HCT116 (cell line): Measurements from ENCODE around the gene ST6GALNAC2. TPM values are rescaled to one million over a fixed set of nuclear protein-coding genes. Genes with fewer than 3 reads are reported as not detected.

Experiments
- ATAC-seq: fragments of 200-7000 bp; cut with Tn5 transposase; 2 replicates; pipeline ENCODE4 v1.9.1; 2020; ENCODE audit warnings: mild to moderate bottlenecking, moderate library complexity
- BruUV-seq: library from RNA; stranded (reverse); fragments of 400-500 nt; replicated peaks from 2 replicates; lab custom pipeline; 2021; lab: Mats Ljungman, UMichigan
- CTCF ChIA-PET: fragments of 300-600 bp; sonication (Branson Sonifier 250); formaldehyde crosslinking; loops from one replicate; lab custom pipeline; 2021; ENCODE audit warnings: antibody characterized with exemption; lab: Charles Lee
- POLR2A ChIA-PET: fragments of 300-600, 350-600 bp; sonication (Branson Sonifier 250); formaldehyde crosslinking; loops from one replicate; lab custom pipeline; 2021; ENCODE audit warnings: antibody characterized with exemption; lab: Charles Lee
- RAD21 ChIA-PET, 2 experiments: fragments of 300-600 bp; sonication (Branson Sonifier 250); formaldehyde crosslinking; loops; one replicate each; lab custom pipeline; 2023; ENCODE audit warnings: low total read pairs in 2 of 2; ENCODE audit not compliant: uncharacterized antibody in 2 of 2, unreplicated experiment in 2 of 2, low non-redundant PET in 1 of 2; lab: Charles Lee
- DNase-seq: peaks from one replicate; pipeline ENCODE4 v3.0.0-alpha.2; 2010; ENCODE audit warnings: low read depth, low spot score
- H2AFZ ChIP-seq: fragments of 200-600 bp; shearing (Covaris generic), sonication (generic); 2 replicates; pipeline ENCODE4 v1.6.1; 2017; ENCODE audit warnings: low read depth, mixed run types, mixed read lengths, antibody characterized with exemption, low read length; ENCODE audit not compliant: poor library complexity, severe bottlenecking
- H3K27ac ChIP-seq: 2 replicates; pipeline ENCODE4 v1.5.1; 2012; ENCODE audit warnings: low read depth, low read length
- H3K27me3 ChIP-seq: fragments of 200-600 bp; sonication (generic); 2 replicates; pipeline ENCODE4 v1.6.1; 2016; ENCODE audit warnings: mixed run types, low read length, mixed read lengths; ENCODE audit not compliant: insufficient read depth
- H3K36me3 ChIP-seq, 2 experiments: fragments of 200-500 bp in 1 of 2; fragments of 200-600 bp in 1 of 2; sonication (Bioruptor generic) in 1 of 2; sonication (generic) in 1 of 2; 2 replicates each; pipeline versions ENCODE4 v1.5.1 to v1.6.1; 2014 to 2016; ENCODE audit warnings: low read length in 2 of 2, inconsistent platforms in 1 of 2, mixed read lengths in 1 of 2, mixed run types in 1 of 2; ENCODE audit not compliant: insufficient read depth in 2 of 2, control insufficient read depth in 1 of 2
- H3K4me1 ChIP-seq, 2 experiments: fragments of 200-600 bp in 1 of 2; sonication (generic) in 1 of 2; 2 replicates each; pipeline versions ENCODE4 v1.5.1 to v1.6.1; 2012 to 2017; ENCODE audit warnings: low read length in 2 of 2, inconsistent platforms in 1 of 2, mild to moderate bottlenecking in 1 of 2, mixed read lengths in 1 of 2, mixed run types in 1 of 2, moderate library complexity in 1 of 2; ENCODE audit not compliant: insufficient read depth in 2 of 2, control insufficient read depth in 1 of 2
- H3K4me2 ChIP-seq: fragments of 200-600 bp; sonication (generic); 2 replicates; pipeline ENCODE4 v1.6.1; 2017; ENCODE audit warnings: mixed run types, low read length, mixed read lengths
- H3K4me3 ChIP-seq, 2 experiments: fragments of 200-600 bp in 1 of 2; sonication (generic) in 1 of 2; replicated peaks in 1 of 2; 2 replicates each; pipeline ENCODE4 v1.5.1; 2011 to 2016; ENCODE audit warnings: low read length in 2 of 2, control low read depth in 1 of 2, low read depth in 1 of 2, mild to moderate bottlenecking in 1 of 2, mixed read lengths in 1 of 2, mixed run types in 1 of 2
- H3K79me2 ChIP-seq: fragments of 200-600 bp; sonication (generic); 2 replicates; pipeline ENCODE4 v1.6.1; 2017; ENCODE audit warnings: mild to moderate bottlenecking, mixed run types, low read length, moderate library complexity, mixed read lengths; ENCODE audit not compliant: insufficient read depth
- H3K9ac ChIP-seq: fragments of 200-600 bp; sonication (generic); 2 replicates; pipeline ENCODE4 v1.6.1; 2016; ENCODE audit warnings: low read length, mixed read lengths
- H3K9me2 ChIP-seq: fragments of 200-600 bp; sonication (generic), shearing (Covaris generic); 2 replicates; pipeline ENCODE4 v1.6.1; 2017; ENCODE audit warnings: mixed run types, mild to moderate bottlenecking, moderate library complexity; ENCODE audit not compliant: insufficient read depth
- H3K9me3 ChIP-seq, 2 experiments: fragments of 200-500 bp in 1 of 2; fragments of 200-600 bp in 1 of 2; sonication (Bioruptor generic) in 1 of 2; sonication (generic) in 1 of 2; 2 replicates each; pipeline ENCODE4 v1.6.1; 2014 to 2017; ENCODE audit warnings: low read length in 2 of 2, mixed read lengths in 2 of 2, inconsistent platforms in 1 of 2, low read depth in 1 of 2, mild to moderate bottlenecking in 1 of 2, mixed run types in 1 of 2, moderate library complexity in 1 of 2; ENCODE audit not compliant: control insufficient read depth in 1 of 2, insufficient read depth in 1 of 2
- H4K20me1 ChIP-seq: fragments of 200-600 bp; sonication (generic), shearing (Covaris generic); 2 replicates; pipeline ENCODE4 v1.6.1; 2017; ENCODE audit warnings: mixed run types, mild to moderate bottlenecking, moderate library complexity; ENCODE audit not compliant: insufficient read depth
- CBX3 ChIP-seq: IDR thresholded peaks from 2 replicates; pipeline ENCODE4 v1.6.1; 2012; ENCODE audit warnings: low read depth
- CEBPB ChIP-seq: IDR thresholded peaks from 2 replicates; pipeline ENCODE4 v1.6.1; 2012; ENCODE audit warnings: low read depth
- EGR1 ChIP-seq: IDR thresholded peaks from 2 replicates; pipeline ENCODE4 v1.6.1; 2012; ENCODE audit warnings: low read depth
- ELF1 ChIP-seq: IDR thresholded peaks from 2 replicates; pipeline ENCODE4 v1.6.1; 2012; ENCODE audit warnings: low read depth, borderline replicate concordance
- EZH2 ChIP-seq: fragments of 200-600 bp; sonication (generic); IDR thresholded peaks from 2 replicates; pipeline ENCODE4 v1.6.1; 2017; ENCODE audit warnings: antibody characterized with exemption, mixed run types
- EZH2phosphoT487 ChIP-seq: fragments of 200-600 bp; IDR thresholded peaks from 2 replicates; pipeline ENCODE4 v1.6.1; 2018; ENCODE audit warnings: antibody characterized with exemption, borderline replicate concordance
- FOSL1 ChIP-seq: IDR thresholded peaks from 2 replicates; pipeline ENCODE4 v1.6.1; 2012; ENCODE audit warnings: low read depth
- JUND ChIP-seq: IDR thresholded peaks from 2 replicates; pipeline ENCODE4 v1.6.1; 2012
- POLR2A ChIP-seq: IDR thresholded peaks from 2 replicates; pipeline ENCODE4 v1.7.0; 2011; ENCODE audit warnings: borderline replicate concordance; ENCODE audit not compliant: insufficient read depth, insufficient read length; ENCODE audit errors: extremely low read depth
- POLR2AphosphoS5 ChIP-seq: IDR thresholded peaks from 2 replicates; pipeline ENCODE4 v1.6.1; 2011; ENCODE audit warnings: mild to moderate bottlenecking, low read depth, low read length, moderate library complexity
- RAD21 ChIP-seq: IDR thresholded peaks from 2 replicates; pipeline ENCODE4 v1.6.1; 2012; ENCODE audit warnings: low read depth, mild to moderate bottlenecking
- REST ChIP-seq: IDR thresholded peaks from 2 replicates; pipeline ENCODE4 v1.6.1; 2012; ENCODE audit warnings: low read depth
- SIN3A ChIP-seq: IDR thresholded peaks from 2 replicates; pipeline ENCODE4 v1.6.1; 2012; ENCODE audit warnings: low read depth
- SP1 ChIP-seq: IDR thresholded peaks from 2 replicates; pipeline ENCODE4 v1.6.1; 2012; ENCODE audit warnings: low read depth
- SRF ChIP-seq: IDR thresholded peaks from 2 replicates; pipeline ENCODE4 v1.6.1; 2012; ENCODE audit warnings: low read depth
- TCF7L2 ChIP-seq: IDR thresholded peaks from 2 replicates; pipeline ENCODE4 v1.7.0; 2011; ENCODE audit warnings: borderline replicate concordance, inconsistent platforms; ENCODE audit not compliant: insufficient read depth, insufficient read length; ENCODE audit errors: extremely low read depth
- YY1 ChIP-seq: IDR thresholded peaks from 2 replicates; pipeline ENCODE4 v1.6.1; 2011; ENCODE audit warnings: low read length, low read depth, moderate library complexity, mild to moderate bottlenecking; ENCODE audit not compliant: insufficient replicate concordance; ENCODE audit errors: extremely low read depth
- ZNF274 ChIP-seq: fragments of 200-500 bp; sonication (Bioruptor generic); IDR thresholded peaks from 2 replicates; pipeline ENCODE4 v1.6.1; 2014; ENCODE audit warnings: mild to moderate bottlenecking, low read depth, low read length, inconsistent platforms
- intact Hi-C: fragments of 100-400 bp; cut with micrococcal nuclease; formaldehyde crosslinking; loops from 2 replicates; pipeline ENCODE4 v1.10.0; 2022
- total RNA-seq: library from RNA; stranded (reverse); gene quantifications from one replicate; pipeline ENCODE4 v1.2.1, GENCODE V29; 2021; ENCODE audit not compliant: unreplicated experiment
- TF ChIP-seq, protein P1 (sequence below): IDR thresholded peaks from 2 replicates; pipeline ENCODE4 v1.6.1; 2012
- TF ChIP-seq, protein P2 (sequence below), 3 experiments: fragments of 200-600 bp in 1 of 3; sonication (generic) in 1 of 3; IDR thresholded peaks in 2 of 3; conservative IDR thresholded peaks in 1 of 3; 2 replicates each; pipeline ENCODE4 v1.5.1; 2012 to 2017; ENCODE audit warnings: low read depth in 2 of 3, low read length in 2 of 3, antibody characterized with exemption in 1 of 3, borderline replicate concordance in 1 of 3, control low read depth in 1 of 3, mild to moderate bottlenecking in 1 of 3, mixed read lengths in 1 of 3, mixed run types in 1 of 3, moderate library complexity in 1 of 3; ENCODE audit not compliant: insufficient read depth in 1 of 3

The ST6GALNAC2 gene
- total RNA-seq, 1 experiment from 2014 or later, result 14.7 TPM

DNA sequence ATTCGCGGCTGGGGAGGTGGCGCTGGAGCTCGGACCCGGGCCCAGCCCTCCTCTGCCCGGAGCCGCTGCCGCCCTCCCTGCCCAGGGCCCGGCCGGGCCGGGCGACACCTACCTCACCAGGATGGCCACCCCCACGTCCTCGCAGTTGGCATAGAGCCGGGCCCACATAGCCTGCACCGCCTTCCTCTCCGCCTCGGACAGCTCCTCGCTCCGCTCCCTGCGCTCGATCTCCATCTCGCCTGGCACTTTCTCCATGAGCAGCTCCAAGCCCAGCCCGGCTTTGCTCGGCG is 48.4 kb downstream of the ST6GALNAC2 start:
- Histone ChIP-seq H3K27me3 (no peaks in the 10 kb centered on the region), H3K4me3 (no peak overlapping the region), H4K20me1 (no peaks in the 10 kb centered on the region), H3K9me2 (no peaks in the 10 kb centered on the region), H3K4me1 (peaks cover 8 to 16% of the 10 kb centered on the region in 2 experiments), H3K4me2 (no peak overlapping the region), H3K9me3 (no peaks in the 10 kb centered on the region), H3K27ac (no peak overlapping the region), H3K9ac (no peak overlapping the region), H3K79me2 (no peaks in the 10 kb centered on the region), H2AFZ (no peak overlapping the region), H3K36me3 (no peaks in the 10 kb centered on the region)
- DNase-seq (no peak), ATAC-seq (no peak)
- POLR2A ChIA-PET, result interaction anchor here (1.3 kb wide), 1 partner anchor 20 kb away, joined by 4 read pairs; no protein-coding TSS in a partner anchor
- RAD21 ChIA-PET, result no interaction called here
- intact Hi-C loops, result no loop called here
- TF ChIP-seq, protein P1, sequence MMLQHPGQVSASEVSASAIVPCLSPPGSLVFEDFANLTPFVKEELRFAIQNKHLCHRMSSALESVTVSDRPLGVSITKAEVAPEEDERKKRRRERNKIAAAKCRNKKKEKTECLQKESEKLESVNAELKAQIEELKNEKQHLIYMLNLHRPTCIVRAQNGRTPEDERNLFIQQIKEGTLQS, result no peak
- TF ChIP-seq, protein P2, sequence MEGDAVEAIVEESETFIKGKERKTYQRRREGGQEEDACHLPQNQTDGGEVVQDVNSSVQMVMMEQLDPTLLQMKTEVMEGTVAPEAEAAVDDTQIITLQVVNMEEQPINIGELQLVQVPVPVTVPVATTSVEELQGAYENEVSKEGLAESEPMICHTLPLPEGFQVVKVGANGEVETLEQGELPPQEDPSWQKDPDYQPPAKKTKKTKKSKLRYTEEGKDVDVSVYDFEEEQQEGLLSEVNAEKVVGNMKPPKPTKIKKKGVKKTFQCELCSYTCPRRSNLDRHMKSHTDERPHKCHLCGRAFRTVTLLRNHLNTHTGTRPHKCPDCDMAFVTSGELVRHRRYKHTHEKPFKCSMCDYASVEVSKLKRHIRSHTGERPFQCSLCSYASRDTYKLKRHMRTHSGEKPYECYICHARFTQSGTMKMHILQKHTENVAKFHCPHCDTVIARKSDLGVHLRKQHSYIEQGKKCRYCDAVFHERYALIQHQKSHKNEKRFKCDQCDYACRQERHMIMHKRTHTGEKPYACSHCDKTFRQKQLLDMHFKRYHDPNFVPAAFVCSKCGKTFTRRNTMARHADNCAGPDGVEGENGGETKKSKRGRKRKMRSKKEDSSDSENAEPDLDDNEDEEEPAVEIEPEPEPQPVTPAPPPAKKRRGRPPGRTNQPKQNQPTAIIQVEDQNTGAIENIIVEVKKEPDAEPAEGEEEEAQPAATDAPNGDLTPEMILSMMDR (IDR thresholded peaks at IDR 0.05 in 2 of 3, conservative IDR thresholded peaks at IDR 0.05 in 1 of 3; ENCODE audit: borderline replicate concordance in 1 of 3, insufficient read depth in 1 of 3, low read depth in 2 of 3, low read length in 2 of 3), result no peak
- TF ChIP-seq CBX3 (no peak), EZH2 (no peak), YY1 (no peak), SRF (no peak), TCF7L2 (no peak), EGR1 (no peak), POLR2AphosphoS5 (no peak), POLR2A (no peak), SP1 (no peak), FOSL1 (no peak), ZNF274 (no peak), JUND (no peak), REST (no peak), RAD21 (no peak), CEBPB (no peak), EZH2phosphoT487 (no peak), SIN3A (no peak), ELF1 (no peak)
- CTCF ChIA-PET, result no interaction called here
- no TSS peak for BruUV-seq
